ENCODE data around the gene LBX1.

The LBX1 gene

GRCh38 chr10:101246639-101247038 is 17.4 kb upstream of the LBX1 start:
- TF ChIP-seq TAF1 (IDR thresholded peaks at IDR 0.05; ENCODE audit: low read depth, low read length) (no peak), POU2F2 (IDR thresholded peaks at IDR 0.05; ENCODE audit: low read depth, low read length) (no peak), POLR2A (IDR thresholded peaks at IDR 0.05; ENCODE audit: low read depth, low read length) (no peak), SPI1 (IDR thresholded peaks at IDR 0.05; ENCODE audit: low read depth, low read length) (no peak), PAX5 (IDR thresholded peaks at IDR 0.05; ENCODE audit: insufficient read depth, low read length, severe bottlenecking) (no peak), POLR2AphosphoS5 (IDR thresholded peaks at IDR 0.05; ENCODE audit: low read depth, low read length) (no peak)
- no peak for FAIRE-seq
- DNase-seq (ENCODE audit: insufficient read length, low spot score): no peak

GRCh38 chr10:101244321-101245050 is 15.2 kb upstream of the LBX1 start:
- no peak for FAIRE-seq
- TF ChIP-seq TAF1 (IDR thresholded peaks at IDR 0.05; ENCODE audit: low read depth, low read length): no peak
- no peak for TF ChIP-seq POU2F2 (IDR thresholded peaks at IDR 0.05; ENCODE audit: low read depth, low read length)
- TF ChIP-seq SPI1 (IDR thresholded peaks at IDR 0.05; ENCODE audit: low read depth, low read length): no peak
- no peak for TF ChIP-seq POLR2A (IDR thresholded peaks at IDR 0.05; ENCODE audit: low read depth, low read length)
- TF ChIP-seq PAX5 (IDR thresholded peaks at IDR 0.05; ENCODE audit: insufficient read depth, low read length, severe bottlenecking): no peak
- no peak for TF ChIP-seq POLR2AphosphoS5 (IDR thresholded peaks at IDR 0.05; ENCODE audit: low read depth, low read length)

GRCh38 chr10:101241840-101242707 is 12.8 kb upstream of the LBX1 start:
- FAIRE-seq (no peak), DNase-seq (ENCODE audit: insufficient read length, low spot score) (no peak)
- TF ChIP-seq POLR2A (IDR thresholded peaks at IDR 0.05; ENCODE audit: low read depth, low read length): no peak
- no peak for TF ChIP-seq PAX5 (IDR thresholded peaks at IDR 0.05; ENCODE audit: insufficient read depth, low read length, severe bottlenecking)
- TF ChIP-seq TAF1 (IDR thresholded peaks at IDR 0.05; ENCODE audit: low read depth, low read length): no peak
- no peak for TF ChIP-seq POU2F2 (IDR thresholded peaks at IDR 0.05; ENCODE audit: low read depth, low read length)
- no peak for TF ChIP-seq POLR2AphosphoS5 (IDR thresholded peaks at IDR 0.05; ENCODE audit: low read depth, low read length)
- TF ChIP-seq SPI1 (IDR thresholded peaks at IDR 0.05; ENCODE audit: low read depth, low read length): no peak

More at GRCh38 chr10:101244321-101245050, 15.2 kb upstream of the LBX1 start:
- DNase-seq (ENCODE audit: insufficient read length, low spot score): no peak

- DNase-seq (ENCODE audit: insufficient read length, low spot score) (no peak), FAIRE-seq (no peak)
- no peak for TF ChIP-seq TAF1 (IDR thresholded peaks at IDR 0.05; ENCODE audit: low read depth, low read length)
- no peak for TF ChIP-seq POLR2A (IDR thresholded peaks at IDR 0.05; ENCODE audit: low read depth, low read length)
- no peak for TF ChIP-seq POU2F2 (IDR thresholded peaks at IDR 0.05; ENCODE audit: low read depth, low read length)
- TF ChIP-seq PAX5 (IDR thresholded peaks at IDR 0.05; ENCODE audit: insufficient read depth, low read length, severe bottlenecking): no peak
- TF ChIP-seq POLR2AphosphoS5 (IDR thresholded peaks at IDR 0.05; ENCODE audit: low read depth, low read length): no peak
- no peak for TF ChIP-seq SPI1 (IDR thresholded peaks at IDR 0.05; ENCODE audit: low read depth, low read length)
Measured at GRCh38 chr10:101238732-101239105, 9.5 kb upstream of the LBX1 start.

- TF ChIP-seq TAF1 (IDR thresholded peaks at IDR 0.05; ENCODE audit: low read depth, low read length): no peak
- DNase-seq (ENCODE audit: insufficient read length, low spot score) (no peak), FAIRE-seq (no peak)
Measured at GRCh38 chr10:101237982-101238731, 8.9 kb upstream of the LBX1 start.

- no peak for DNase-seq (ENCODE audit: insufficient read length, low spot score)
- FAIRE-seq: no peak
- TF ChIP-seq POLR2AphosphoS5 (IDR thresholded peaks at IDR 0.05; ENCODE audit: low read depth, low read length) (no peak), PAX5 (IDR thresholded peaks at IDR 0.05; ENCODE audit: insufficient read depth, low read length, severe bottlenecking) (no peak), SPI1 (IDR thresholded peaks at IDR 0.05; ENCODE audit: low read depth, low read length) (no peak), POU2F2 (IDR thresholded peaks at IDR 0.05; ENCODE audit: low read depth, low read length) (no peak), POLR2A (IDR thresholded peaks at IDR 0.05; ENCODE audit: low read depth, low read length) (no peak), TAF1 (IDR thresholded peaks at IDR 0.05; ENCODE audit: low read depth, low read length) (no peak)
Measured at GRCh38 chr10:101237081-101237981, 8.1 kb upstream of the LBX1 start.

- TF ChIP-seq POLR2AphosphoS5 (IDR thresholded peaks at IDR 0.05; ENCODE audit: low read depth, low read length): no peak
- no peak for TF ChIP-seq PAX5 (IDR thresholded peaks at IDR 0.05; ENCODE audit: insufficient read depth, low read length, severe bottlenecking)
- TF ChIP-seq SPI1 (IDR thresholded peaks at IDR 0.05; ENCODE audit: low read depth, low read length): no peak
- no peak for TF ChIP-seq TAF1 (IDR thresholded peaks at IDR 0.05; ENCODE audit: low read depth, low read length)
- TF ChIP-seq POU2F2 (IDR thresholded peaks at IDR 0.05; ENCODE audit: low read depth, low read length): no peak
- TF ChIP-seq POLR2A (IDR thresholded peaks at IDR 0.05; ENCODE audit: low read depth, low read length): no peak
- DNase-seq (ENCODE audit: insufficient read length, low spot score) (no peak), FAIRE-seq (no peak)
Measured at GRCh38 chr10:101236376-101237080, 7.3 kb upstream of the LBX1 start.

- FAIRE-seq (no peak), DNase-seq (ENCODE audit: insufficient read length, low spot score) (no peak)
- TF ChIP-seq POLR2AphosphoS5 (IDR thresholded peaks at IDR 0.05; ENCODE audit: low read depth, low read length) (no peak), SPI1 (IDR thresholded peaks at IDR 0.05; ENCODE audit: low read depth, low read length) (no peak), POLR2A (IDR thresholded peaks at IDR 0.05; ENCODE audit: low read depth, low read length) (no peak), TAF1 (IDR thresholded peaks at IDR 0.05; ENCODE audit: low read depth, low read length) (no peak), POU2F2 (IDR thresholded peaks at IDR 0.05; ENCODE audit: low read depth, low read length) (no peak), PAX5 (IDR thresholded peaks at IDR 0.05; ENCODE audit: insufficient read depth, low read length, severe bottlenecking) (no peak)
Measured at GRCh38 chr10:101235766-101236165, 6.5 kb upstream of the LBX1 start.

Data from GM12891 (cell line).